Mesenteric fat pad (tissue), 1 donor: ENCODE data around the gene EVPLL. TPM values are rescaled to one million over a fixed set of nuclear protein-coding genes. Genes with fewer than 3 reads are reported as not detected.
"Not testable (repeated sequence)": the region's sequence is repeated elsewhere in the genome, so short reads cannot be mapped to it uniquely, and the experiment has no call there.

Experiments
- DNase-seq: peaks from one replicate; pipeline ENCODE4 v3.0.0-alpha.2; 2020; ENCODE audit warnings: low spot score
- total RNA-seq: library from RNA; stranded (reverse); fragmentation: NEBNext Ultra II Directional; extraction: Animal tissue kit (Norgen Biotek cat#: 25700); gene quantifications from one replicate; pipeline ENCODE4 v1.2.1, GENCODE V29; 2021
- donor health status: DM: yes; HTN: yes; CAD: no.

EVPLL gene
- total RNA-seq, 1 donor from 2014 or later = 0.22 TPM

- peak; percentile 24 for DNase-seq
Observed at GRCh38 chr17:18378614-18379013, 1.0 kb downstream of the EVPLL start.

- peak; percentile 45 for DNase-seq
Observed at GRCh38 chr17:18379246-18380146, 1.9 kb downstream of the EVPLL start.

GRCh38 chr17:18380471-18381157, 3.0 kb downstream of the EVPLL start:
- DNase-seq = peak; percentile 51

- peak; percentile 71 for DNase-seq
Observed at GRCh38 chr17:18381158-18381952, 3.8 kb downstream of the EVPLL start.

- peak; percentile 59 for DNase-seq
Observed at GRCh38 chr17:18381953-18382245, 4.3 kb downstream of the EVPLL start.

GRCh38 chr17:18382441-18383078, 5.0 kb downstream of the EVPLL start:
- DNase-seq = peak; percentile 82

- DNase-seq = peak; percentile 86
Observed at GRCh38 chr17:18383079-18383481, 5.5 kb downstream of the EVPLL start.

- DNase-seq = peak; percentile 28
Observed at GRCh38 chr17:18384271-18384670, 6.7 kb downstream of the EVPLL start.

GRCh38 chr17:18387583-18387982, 10.0 kb downstream of the EVPLL start:
- peak; percentile 14 for DNase-seq

GRCh38 chr17:18388266-18388665, 10.7 kb downstream of the EVPLL start:
- DNase-seq = peak; percentile 28

GRCh38 chr17:18388728-18389127, 11.2 kb downstream of the EVPLL start:
- peak; percentile 18 for DNase-seq

- DNase-seq = not testable (repeated sequence)
Observed at GRCh38 chr17:18401872-18402590, 24.5 kb downstream of the EVPLL start.

GRCh38 chr17:18403166-18403565, 25.6 kb downstream of the EVPLL start:
- DNase-seq = not testable (repeated sequence)

- not testable (repeated sequence) for DNase-seq
Observed at GRCh38 chr17:18403604-18404003, 26.0 kb downstream of the EVPLL start.

GRCh38 chr17:18408906-18409305, 31.3 kb downstream of the EVPLL start:
- DNase-seq = not testable (repeated sequence)

- DNase-seq = not testable (repeated sequence)
Observed at GRCh38 chr17:18409321-18409720, 31.7 kb downstream of the EVPLL start.

- DNase-seq = not testable (repeated sequence)
Observed at GRCh38 chr17:18410736-18411135, 33.2 kb downstream of the EVPLL start.

- not testable (repeated sequence) for DNase-seq
Observed at GRCh38 chr17:18411377-18411864, 33.8 kb downstream of the EVPLL start.

- DNase-seq = not testable (repeated sequence)
Observed at GRCh38 chr17:18412001-18412538, 34.5 kb downstream of the EVPLL start.

GRCh38 chr17:18421521-18421920, 43.9 kb downstream of the EVPLL start:
- DNase-seq = not testable (repeated sequence)
